ENCODE results near the gene PRKCI. TPM values are rescaled to one million over a fixed set of nuclear protein-coding genes. Genes with fewer than 3 reads are reported as not detected.
A peak's percentile ranks its signal among the peaks of the same experiment; 100 is the strongest.

PRKCI gene
- total and polyA plus RNA-seq, 9 of the 15 experiments (the other 6 are each of a cell fraction or from before 2014, with no cell fraction given) = 10.5 to 43.2 (median 31.4) TPM

DNA sequence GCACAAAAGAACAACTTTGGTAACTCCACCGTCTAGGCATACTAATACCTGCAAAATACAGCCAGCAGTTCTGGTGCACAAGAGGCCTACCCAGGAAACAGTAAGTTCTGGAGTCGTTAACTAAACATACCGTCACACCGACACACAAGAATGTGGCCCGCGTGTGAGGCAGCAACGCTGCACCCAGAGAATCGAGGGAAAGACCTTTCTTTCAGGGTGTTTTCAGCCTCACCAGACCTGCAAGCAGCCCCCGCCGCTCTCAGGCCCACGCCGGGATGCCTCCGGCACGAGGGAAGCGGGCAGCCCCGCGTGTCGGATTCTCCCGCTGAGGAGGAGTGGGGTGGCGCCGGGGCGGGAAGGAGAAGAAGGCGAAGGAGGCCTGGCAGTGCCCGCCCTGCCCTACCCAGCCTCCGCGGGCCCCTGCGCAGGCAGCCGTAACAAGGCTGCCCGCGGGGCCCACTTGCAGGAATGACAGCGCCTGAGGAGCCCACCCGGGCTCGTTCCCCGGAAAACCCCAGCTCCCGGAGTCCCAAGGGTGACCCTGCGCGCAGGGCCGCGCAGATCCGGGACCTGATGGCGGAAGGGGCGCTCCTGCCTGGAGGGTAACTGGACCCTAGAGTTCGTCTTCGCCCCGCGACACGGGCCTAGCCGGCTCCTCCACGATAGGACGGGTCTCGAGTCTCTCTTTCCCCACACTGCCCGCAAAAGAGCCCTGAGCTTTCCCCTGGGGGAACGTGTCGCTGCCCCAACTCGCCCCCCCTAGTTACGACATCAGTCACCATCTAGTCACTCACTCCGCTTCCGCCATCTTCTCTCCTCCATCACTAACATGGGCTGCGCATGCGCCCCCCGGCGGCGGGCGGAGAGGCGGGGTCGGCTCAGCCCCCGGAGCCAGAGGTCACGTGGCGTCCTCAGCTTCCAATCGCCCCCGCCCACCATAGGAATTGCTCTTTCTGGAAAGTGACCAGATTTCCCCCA is 41.0 kb upstream of the PRKCI start, which contains the start of gene PHC3 (continued):
- TF ChIP-seq CEBPB (tag; IDR thresholded peaks at IDR 0.05) (peak; percentile 93), KLF1 (tag; IDR thresholded peaks at IDR 0.05) (peak; percentile 40; the same call in 1 of the 2 replicates), STAG1 (CRISPR knock-in tag; IDR thresholded peaks at IDR 0.05; ENCODE audit: borderline replicate concordance) (no peak), GABPB1 (CRISPR knock-in tag; IDR thresholded peaks at IDR 0.05) (peak; percentile 51), POLR2B (IDR thresholded peaks at IDR 0.05; ENCODE audit: low read depth, partially characterized antibody) (peak; percentile 90), BCOR (IDR thresholded peaks at IDR 0.05) (0 out of 2 replicates have a peak, but pooled peaks have one; percentile 16), ZFP36 (IDR thresholded peaks at IDR 0.05; ENCODE audit: low read depth, low read length, partially characterized antibody) (no peak), ESRRA (IDR thresholded peaks at IDR 0.05; ENCODE audit: borderline replicate concordance, low read depth) (peak; percentile 19; the same call in 1 of the 2 replicates), GABPA (tag; conservative IDR thresholded peaks at IDR 0.05; ENCODE audit: low read depth) (peak; percentile 33; the same call in 1 of the 2 replicates), MYC (IDR thresholded peaks at IDR 0.05; ENCODE audit: low read depth, low read length) (peak; percentile 24), MYC (CRISPR knock-in tag; IDR thresholded peaks at IDR 0.05; ENCODE audit: borderline replicate concordance, low read depth) (peak; percentile 57; the same call in 1 of the 2 replicates), FOXK1 (CRISPR knock-in tag; IDR thresholded peaks at IDR 0.05; ENCODE audit: borderline replicate concordance) (0 out of 2 replicates have a peak, but pooled peaks have one; percentile 87), NR2C2 (CRISPR knock-in tag; IDR thresholded peaks at IDR 0.05) (0 out of 2 replicates have a peak, but pooled peaks have one; percentile 6), NR2C2 (tag; IDR thresholded peaks at IDR 0.05) (peak; percentile 70; the same call in 1 of the 2 replicates), HDAC1 (IDR thresholded peaks at IDR 0.05) (peak in 1 of 2 experiments; percentile 72; a peak in 1 of 4 replicates), YY1 (IDR thresholded peaks at IDR 0.05; ENCODE audit: borderline replicate concordance in 1 of 3, control insufficient read depth in 1 of 3, extremely low read depth in 1 of 3, insufficient read depth in 3 of 3, insufficient read length in 1 of 3, insufficient replicate concordance in 2 of 3, low read depth in 1 of 3, low read length in 2 of 3) (peak; percentile 72 to 96 (median 91)), ZNF12 (CRISPR knock-in tag; IDR thresholded peaks at IDR 0.05) (peak; percentile 55; the same call in 1 of the 2 replicates), HMGN3 (IDR thresholded peaks at IDR 0.05; ENCODE audit: borderline replicate concordance, extremely low read depth, insufficient read length, low read depth, low read length) (peak; percentile 79), ZNF253 (CRISPR knock-in tag; conservative IDR thresholded peaks at IDR 0.05) (no peak)
- TF ChIP-seq, protein P1, sequence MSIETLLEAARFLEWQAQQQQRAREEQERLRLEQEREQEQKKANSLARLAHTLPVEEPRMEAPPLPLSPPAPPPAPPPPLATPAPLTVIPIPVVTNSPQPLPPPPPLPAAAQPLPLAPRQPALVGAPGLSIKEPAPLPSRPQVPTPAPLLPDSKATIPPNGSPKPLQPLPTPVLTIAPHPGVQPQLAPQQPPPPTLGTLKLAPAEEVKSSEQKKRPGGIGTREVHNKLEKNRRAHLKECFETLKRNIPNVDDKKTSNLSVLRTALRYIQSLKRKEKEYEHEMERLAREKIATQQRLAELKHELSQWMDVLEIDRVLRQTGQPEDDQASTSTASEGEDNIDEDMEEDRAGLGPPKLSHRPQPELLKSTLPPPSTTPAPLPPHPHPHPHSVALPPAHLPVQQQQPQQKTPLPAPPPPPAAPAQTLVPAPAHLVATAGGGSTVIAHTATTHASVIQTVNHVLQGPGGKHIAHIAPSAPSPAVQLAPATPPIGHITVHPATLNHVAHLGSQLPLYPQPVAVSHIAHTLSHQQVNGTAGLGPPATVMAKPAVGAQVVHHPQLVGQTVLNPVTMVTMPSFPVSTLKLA (conservative IDR thresholded peaks at IDR 0.05) = peak; percentile 54 to 70
- TF ChIP-seq, protein P2, sequence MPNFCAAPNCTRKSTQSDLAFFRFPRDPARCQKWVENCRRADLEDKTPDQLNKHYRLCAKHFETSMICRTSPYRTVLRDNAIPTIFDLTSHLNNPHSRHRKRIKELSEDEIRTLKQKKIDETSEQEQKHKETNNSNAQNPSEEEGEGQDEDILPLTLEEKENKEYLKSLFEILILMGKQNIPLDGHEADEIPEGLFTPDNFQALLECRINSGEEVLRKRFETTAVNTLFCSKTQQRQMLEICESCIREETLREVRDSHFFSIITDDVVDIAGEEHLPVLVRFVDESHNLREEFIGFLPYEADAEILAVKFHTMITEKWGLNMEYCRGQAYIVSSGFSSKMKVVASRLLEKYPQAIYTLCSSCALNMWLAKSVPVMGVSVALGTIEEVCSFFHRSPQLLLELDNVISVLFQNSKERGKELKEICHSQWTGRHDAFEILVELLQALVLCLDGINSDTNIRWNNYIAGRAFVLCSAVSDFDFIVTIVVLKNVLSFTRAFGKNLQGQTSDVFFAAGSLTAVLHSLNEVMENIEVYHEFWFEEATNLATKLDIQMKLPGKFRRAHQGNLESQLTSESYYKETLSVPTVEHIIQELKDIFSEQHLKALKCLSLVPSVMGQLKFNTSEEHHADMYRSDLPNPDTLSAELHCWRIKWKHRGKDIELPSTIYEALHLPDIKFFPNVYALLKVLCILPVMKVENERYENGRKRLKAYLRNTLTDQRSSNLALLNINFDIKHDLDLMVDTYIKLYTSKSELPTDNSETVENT (CRISPR knock-in tag; IDR thresholded peaks at IDR 0.05) = peak; percentile 77; the same call in 1 of the 2 replicates

All from K562 (cell line).